HCT116 (cell line): Measurements from ENCODE around the gene C1R. TPM values are rescaled to one million over a fixed set of nuclear protein-coding genes. Genes with fewer than 3 reads are reported as not detected.

ENCODE experiments used
- ATAC-seq: fragments of 200-7000 bp; cut with Tn5 transposase; 2 replicates; pipeline ENCODE4 v1.9.1; 2020; ENCODE audit warnings: mild to moderate bottlenecking, moderate library complexity
- BruUV-seq: library from RNA; stranded (reverse); fragments of 400-500 nt; replicated peaks from 2 replicates; lab custom pipeline; 2021; lab: Mats Ljungman, UMichigan
- CTCF ChIA-PET: fragments of 300-600 bp; sonication (Branson Sonifier 250); formaldehyde crosslinking; loops from one replicate; lab custom pipeline; 2021; ENCODE audit warnings: antibody characterized with exemption; lab: Charles Lee
- POLR2A ChIA-PET: fragments of 300-600, 350-600 bp; sonication (Branson Sonifier 250); formaldehyde crosslinking; loops from one replicate; lab custom pipeline; 2021; ENCODE audit warnings: antibody characterized with exemption; lab: Charles Lee
- RAD21 ChIA-PET, 2 experiments: fragments of 300-600 bp; sonication (Branson Sonifier 250); formaldehyde crosslinking; loops; one replicate each; lab custom pipeline; 2023; ENCODE audit warnings: low total read pairs in 2 of 2; ENCODE audit not compliant: uncharacterized antibody in 2 of 2, unreplicated experiment in 2 of 2, low non-redundant PET in 1 of 2; lab: Charles Lee
- DNase-seq: peaks from one replicate; pipeline ENCODE4 v3.0.0-alpha.2; 2010; ENCODE audit warnings: low read depth, low spot score
- H2AFZ ChIP-seq: fragments of 200-600 bp; shearing (Covaris generic), sonication (generic); 2 replicates; pipeline ENCODE4 v1.6.1; 2017; ENCODE audit warnings: low read depth, mixed run types, mixed read lengths, antibody characterized with exemption, low read length; ENCODE audit not compliant: poor library complexity, severe bottlenecking
- H3K27ac ChIP-seq: 2 replicates; pipeline ENCODE4 v1.5.1; 2012; ENCODE audit warnings: low read depth, low read length
- H3K27me3 ChIP-seq: fragments of 200-600 bp; sonication (generic); 2 replicates; pipeline ENCODE4 v1.6.1; 2016; ENCODE audit warnings: mixed run types, low read length, mixed read lengths; ENCODE audit not compliant: insufficient read depth
- H3K36me3 ChIP-seq, 2 experiments: fragments of 200-500 bp in 1 of 2; fragments of 200-600 bp in 1 of 2; sonication (Bioruptor generic) in 1 of 2; sonication (generic) in 1 of 2; 2 replicates each; pipeline versions ENCODE4 v1.5.1 to v1.6.1; 2014 to 2016; ENCODE audit warnings: low read length in 2 of 2, inconsistent platforms in 1 of 2, mixed read lengths in 1 of 2, mixed run types in 1 of 2; ENCODE audit not compliant: insufficient read depth in 2 of 2, control insufficient read depth in 1 of 2
- H3K4me1 ChIP-seq, 2 experiments: fragments of 200-600 bp in 1 of 2; sonication (generic) in 1 of 2; 2 replicates each; pipeline versions ENCODE4 v1.5.1 to v1.6.1; 2012 to 2017; ENCODE audit warnings: low read length in 2 of 2, inconsistent platforms in 1 of 2, mild to moderate bottlenecking in 1 of 2, mixed read lengths in 1 of 2, mixed run types in 1 of 2, moderate library complexity in 1 of 2; ENCODE audit not compliant: insufficient read depth in 2 of 2, control insufficient read depth in 1 of 2
- H3K4me2 ChIP-seq: fragments of 200-600 bp; sonication (generic); 2 replicates; pipeline ENCODE4 v1.6.1; 2017; ENCODE audit warnings: mixed run types, low read length, mixed read lengths
- H3K4me3 ChIP-seq, 2 experiments: fragments of 200-600 bp in 1 of 2; sonication (generic) in 1 of 2; replicated peaks in 1 of 2; 2 replicates each; pipeline ENCODE4 v1.5.1; 2011 to 2016; ENCODE audit warnings: low read length in 2 of 2, control low read depth in 1 of 2, low read depth in 1 of 2, mild to moderate bottlenecking in 1 of 2, mixed read lengths in 1 of 2, mixed run types in 1 of 2
- H3K79me2 ChIP-seq: fragments of 200-600 bp; sonication (generic); 2 replicates; pipeline ENCODE4 v1.6.1; 2017; ENCODE audit warnings: mild to moderate bottlenecking, mixed run types, low read length, moderate library complexity, mixed read lengths; ENCODE audit not compliant: insufficient read depth
- H3K9ac ChIP-seq: fragments of 200-600 bp; sonication (generic); 2 replicates; pipeline ENCODE4 v1.6.1; 2016; ENCODE audit warnings: low read length, mixed read lengths
- H3K9me2 ChIP-seq: fragments of 200-600 bp; sonication (generic), shearing (Covaris generic); 2 replicates; pipeline ENCODE4 v1.6.1; 2017; ENCODE audit warnings: mixed run types, mild to moderate bottlenecking, moderate library complexity; ENCODE audit not compliant: insufficient read depth
- H3K9me3 ChIP-seq, 2 experiments: fragments of 200-500 bp in 1 of 2; fragments of 200-600 bp in 1 of 2; sonication (Bioruptor generic) in 1 of 2; sonication (generic) in 1 of 2; 2 replicates each; pipeline ENCODE4 v1.6.1; 2014 to 2017; ENCODE audit warnings: low read length in 2 of 2, mixed read lengths in 2 of 2, inconsistent platforms in 1 of 2, low read depth in 1 of 2, mild to moderate bottlenecking in 1 of 2, mixed run types in 1 of 2, moderate library complexity in 1 of 2; ENCODE audit not compliant: control insufficient read depth in 1 of 2, insufficient read depth in 1 of 2
- H4K20me1 ChIP-seq: fragments of 200-600 bp; sonication (generic), shearing (Covaris generic); 2 replicates; pipeline ENCODE4 v1.6.1; 2017; ENCODE audit warnings: mixed run types, mild to moderate bottlenecking, moderate library complexity; ENCODE audit not compliant: insufficient read depth
- EGR1 ChIP-seq: IDR thresholded peaks from 2 replicates; pipeline ENCODE4 v1.6.1; 2012; ENCODE audit warnings: low read depth
- EZH2 ChIP-seq: fragments of 200-600 bp; sonication (generic); IDR thresholded peaks from 2 replicates; pipeline ENCODE4 v1.6.1; 2017; ENCODE audit warnings: antibody characterized with exemption, mixed run types
- EZH2phosphoT487 ChIP-seq: fragments of 200-600 bp; IDR thresholded peaks from 2 replicates; pipeline ENCODE4 v1.6.1; 2018; ENCODE audit warnings: antibody characterized with exemption, borderline replicate concordance
- FOSL1 ChIP-seq: IDR thresholded peaks from 2 replicates; pipeline ENCODE4 v1.6.1; 2012; ENCODE audit warnings: low read depth
- TCF7L2 ChIP-seq: IDR thresholded peaks from 2 replicates; pipeline ENCODE4 v1.7.0; 2011; ENCODE audit warnings: borderline replicate concordance, inconsistent platforms; ENCODE audit not compliant: insufficient read depth, insufficient read length; ENCODE audit errors: extremely low read depth
- intact Hi-C: fragments of 100-400 bp; cut with micrococcal nuclease; formaldehyde crosslinking; loops from 2 replicates; pipeline ENCODE4 v1.10.0; 2022
- total RNA-seq: library from RNA; stranded (reverse); gene quantifications from one replicate; pipeline ENCODE4 v1.2.1, GENCODE V29; 2021; ENCODE audit not compliant: unreplicated experiment
- TF ChIP-seq, protein P1 (sequence below): IDR thresholded peaks from 2 replicates; pipeline ENCODE4 v1.6.1; 2012
- TF ChIP-seq, protein P2 (sequence below): IDR thresholded peaks from 2 replicates; pipeline ENCODE4 v1.6.1; 2012; ENCODE audit warnings: low read depth
- TF ChIP-seq, protein P3 (sequence below): IDR thresholded peaks from 2 replicates; pipeline ENCODE4 v1.6.1; 2012
- TF ChIP-seq, protein P4 (sequence below), 3 experiments: fragments of 200-600 bp in 1 of 3; sonication (generic) in 1 of 3; IDR thresholded peaks in 2 of 3; conservative IDR thresholded peaks in 1 of 3; 2 replicates each; pipeline ENCODE4 v1.5.1; 2012 to 2017; ENCODE audit warnings: low read depth in 2 of 3, low read length in 2 of 3, antibody characterized with exemption in 1 of 3, borderline replicate concordance in 1 of 3, control low read depth in 1 of 3, mild to moderate bottlenecking in 1 of 3, mixed read lengths in 1 of 3, mixed run types in 1 of 3, moderate library complexity in 1 of 3; ENCODE audit not compliant: insufficient read depth in 1 of 3

C1R gene
- total RNA-seq, 1 experiment from 2014 or later = 4.3 TPM

DNA sequence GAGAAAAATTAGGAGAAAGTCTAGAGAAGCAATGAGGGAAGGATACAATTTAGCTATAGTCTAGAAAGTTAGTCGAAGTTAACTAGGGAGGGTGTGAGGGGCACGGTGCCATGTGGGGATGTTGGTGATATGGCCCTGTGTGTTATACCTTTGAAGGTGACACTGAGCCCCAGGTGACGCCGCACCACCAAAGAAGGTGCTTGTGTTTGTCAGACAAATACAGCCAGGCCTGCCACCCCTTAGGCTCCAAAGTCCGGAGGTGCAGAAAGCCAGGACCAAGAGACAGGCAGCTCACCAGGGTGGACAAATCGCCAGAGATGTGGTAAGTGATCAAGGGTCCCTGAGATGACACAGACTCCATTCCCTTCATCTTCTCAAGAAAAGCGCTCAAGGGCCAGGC is 30.6 kb downstream of the C1R start:
- ChIA-PET RAD21 (no interaction called here), POLR2A (no interaction called here), CTCF (no interaction called here)
- TF ChIP-seq EZH2phosphoT487 = no peak
- Histone ChIP-seq H3K36me3 (no peaks in the 10 kb centered on the region), H3K9ac (no peak overlapping the region), H3K4me1 (peaks cover 0 to 4% of the 10 kb centered on the region in 2 experiments; a peak in 1 of 4 replicates), H3K9me3 (no peaks in the 10 kb centered on the region), H3K9me2 (no peaks in the 10 kb centered on the region), H3K27me3 (no peaks in the 10 kb centered on the region), H3K4me3 (no peak overlapping the region), H3K27ac (no peak overlapping the region), H3K4me2 (no peak overlapping the region), H2AFZ (no peak overlapping the region), H4K20me1 (no peaks in the 10 kb centered on the region), H3K79me2 (no peaks in the 10 kb centered on the region)
- DNase-seq (no peak), ATAC-seq (no peak)
- intact Hi-C loops = no loop called here
- BruUV-seq = no TSS peak

DNA sequence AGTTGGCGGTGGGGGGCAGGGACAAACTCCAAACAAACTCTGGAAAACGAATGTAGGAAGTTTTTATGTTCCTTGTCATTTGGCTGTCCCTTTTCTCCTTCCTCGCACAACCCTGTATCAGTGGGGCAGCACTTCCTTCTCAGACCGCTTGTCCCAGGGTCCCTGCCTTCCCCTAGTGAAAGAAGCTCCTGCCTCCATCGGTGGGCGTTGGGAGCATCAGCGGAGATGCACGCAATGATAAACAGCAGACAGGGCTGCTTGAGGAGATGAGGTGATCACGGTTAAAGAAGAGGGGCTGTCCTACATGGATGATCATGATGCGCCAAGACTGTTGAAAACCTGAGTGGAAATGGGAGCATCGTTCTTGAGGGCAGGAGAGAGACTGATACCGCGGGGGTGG is 31.1 kb downstream of the C1R start:
- H3K9ac ChIP-seq = no peak overlapping the region
- peaks cover 0 to 4% of the 10 kb centered on the region in 2 experiments; a peak in 1 of 4 replicates for H3K4me1 ChIP-seq
- intact Hi-C loops = no loop called here
- no peaks in the 10 kb centered on the region for H3K36me3 ChIP-seq
- no peak overlapping the region for H3K4me2 ChIP-seq
- ChIA-PET RAD21 (no interaction called here), CTCF (interaction anchor here (0.8 kb wide), 1 partner anchor 189 kb away, joined by 4 read pairs; no protein-coding TSS in a partner anchor), POLR2A (no interaction called here)
- DNase-seq (no peak), ATAC-seq (no peak)
- H3K9me2 ChIP-seq = no peaks in the 10 kb centered on the region
- no peak for TF ChIP-seq EZH2
- TF ChIP-seq, protein P1, sequence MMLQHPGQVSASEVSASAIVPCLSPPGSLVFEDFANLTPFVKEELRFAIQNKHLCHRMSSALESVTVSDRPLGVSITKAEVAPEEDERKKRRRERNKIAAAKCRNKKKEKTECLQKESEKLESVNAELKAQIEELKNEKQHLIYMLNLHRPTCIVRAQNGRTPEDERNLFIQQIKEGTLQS = no peak
- no peak for TF ChIP-seq FOSL1
- TF ChIP-seq TCF7L2 = no peak
- TF ChIP-seq, protein P2, sequence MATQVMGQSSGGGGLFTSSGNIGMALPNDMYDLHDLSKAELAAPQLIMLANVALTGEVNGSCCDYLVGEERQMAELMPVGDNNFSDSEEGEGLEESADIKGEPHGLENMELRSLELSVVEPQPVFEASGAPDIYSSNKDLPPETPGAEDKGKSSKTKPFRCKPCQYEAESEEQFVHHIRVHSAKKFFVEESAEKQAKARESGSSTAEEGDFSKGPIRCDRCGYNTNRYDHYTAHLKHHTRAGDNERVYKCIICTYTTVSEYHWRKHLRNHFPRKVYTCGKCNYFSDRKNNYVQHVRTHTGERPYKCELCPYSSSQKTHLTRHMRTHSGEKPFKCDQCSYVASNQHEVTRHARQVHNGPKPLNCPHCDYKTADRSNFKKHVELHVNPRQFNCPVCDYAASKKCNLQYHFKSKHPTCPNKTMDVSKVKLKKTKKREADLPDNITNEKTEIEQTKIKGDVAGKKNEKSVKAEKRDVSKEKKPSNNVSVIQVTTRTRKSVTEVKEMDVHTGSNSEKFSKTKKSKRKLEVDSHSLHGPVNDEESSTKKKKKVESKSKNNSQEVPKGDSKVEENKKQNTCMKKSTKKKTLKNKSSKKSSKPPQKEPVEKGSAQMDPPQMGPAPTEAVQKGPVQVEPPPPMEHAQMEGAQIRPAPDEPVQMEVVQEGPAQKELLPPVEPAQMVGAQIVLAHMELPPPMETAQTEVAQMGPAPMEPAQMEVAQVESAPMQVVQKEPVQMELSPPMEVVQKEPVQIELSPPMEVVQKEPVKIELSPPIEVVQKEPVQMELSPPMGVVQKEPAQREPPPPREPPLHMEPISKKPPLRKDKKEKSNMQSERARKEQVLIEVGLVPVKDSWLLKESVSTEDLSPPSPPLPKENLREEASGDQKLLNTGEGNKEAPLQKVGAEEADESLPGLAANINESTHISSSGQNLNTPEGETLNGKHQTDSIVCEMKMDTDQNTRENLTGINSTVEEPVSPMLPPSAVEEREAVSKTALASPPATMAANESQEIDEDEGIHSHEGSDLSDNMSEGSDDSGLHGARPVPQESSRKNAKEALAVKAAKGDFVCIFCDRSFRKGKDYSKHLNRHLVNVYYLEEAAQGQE = no peak
- TF ChIP-seq, protein P3, sequence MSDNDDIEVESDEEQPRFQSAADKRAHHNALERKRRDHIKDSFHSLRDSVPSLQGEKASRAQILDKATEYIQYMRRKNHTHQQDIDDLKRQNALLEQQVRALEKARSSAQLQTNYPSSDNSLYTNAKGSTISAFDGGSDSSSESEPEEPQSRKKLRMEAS = no peak
- no peak for TF ChIP-seq EGR1
- TF ChIP-seq, protein P4, sequence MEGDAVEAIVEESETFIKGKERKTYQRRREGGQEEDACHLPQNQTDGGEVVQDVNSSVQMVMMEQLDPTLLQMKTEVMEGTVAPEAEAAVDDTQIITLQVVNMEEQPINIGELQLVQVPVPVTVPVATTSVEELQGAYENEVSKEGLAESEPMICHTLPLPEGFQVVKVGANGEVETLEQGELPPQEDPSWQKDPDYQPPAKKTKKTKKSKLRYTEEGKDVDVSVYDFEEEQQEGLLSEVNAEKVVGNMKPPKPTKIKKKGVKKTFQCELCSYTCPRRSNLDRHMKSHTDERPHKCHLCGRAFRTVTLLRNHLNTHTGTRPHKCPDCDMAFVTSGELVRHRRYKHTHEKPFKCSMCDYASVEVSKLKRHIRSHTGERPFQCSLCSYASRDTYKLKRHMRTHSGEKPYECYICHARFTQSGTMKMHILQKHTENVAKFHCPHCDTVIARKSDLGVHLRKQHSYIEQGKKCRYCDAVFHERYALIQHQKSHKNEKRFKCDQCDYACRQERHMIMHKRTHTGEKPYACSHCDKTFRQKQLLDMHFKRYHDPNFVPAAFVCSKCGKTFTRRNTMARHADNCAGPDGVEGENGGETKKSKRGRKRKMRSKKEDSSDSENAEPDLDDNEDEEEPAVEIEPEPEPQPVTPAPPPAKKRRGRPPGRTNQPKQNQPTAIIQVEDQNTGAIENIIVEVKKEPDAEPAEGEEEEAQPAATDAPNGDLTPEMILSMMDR (IDR thresholded peaks at IDR 0.05 in 2 of 3, conservative IDR thresholded peaks at IDR 0.05 in 1 of 3; ENCODE audit: borderline replicate concordance in 1 of 3, insufficient read depth in 1 of 3, low read depth in 2 of 3, low read length in 2 of 3) = no peak
- no peaks in the 10 kb centered on the region for H3K27me3 ChIP-seq
- no peak overlapping the region for H2AFZ ChIP-seq
- H3K27ac ChIP-seq = no peak overlapping the region
- H3K9me3 ChIP-seq = no peaks in the 10 kb centered on the region
- BruUV-seq = no TSS peak
- H3K4me3 ChIP-seq = no peak overlapping the region
- no peaks in the 10 kb centered on the region for H3K79me2 ChIP-seq
- no peaks in the 10 kb centered on the region for H4K20me1 ChIP-seq
